ENCODE data around the gene DNAJC22.

DNAJC22 gene

DNA sequence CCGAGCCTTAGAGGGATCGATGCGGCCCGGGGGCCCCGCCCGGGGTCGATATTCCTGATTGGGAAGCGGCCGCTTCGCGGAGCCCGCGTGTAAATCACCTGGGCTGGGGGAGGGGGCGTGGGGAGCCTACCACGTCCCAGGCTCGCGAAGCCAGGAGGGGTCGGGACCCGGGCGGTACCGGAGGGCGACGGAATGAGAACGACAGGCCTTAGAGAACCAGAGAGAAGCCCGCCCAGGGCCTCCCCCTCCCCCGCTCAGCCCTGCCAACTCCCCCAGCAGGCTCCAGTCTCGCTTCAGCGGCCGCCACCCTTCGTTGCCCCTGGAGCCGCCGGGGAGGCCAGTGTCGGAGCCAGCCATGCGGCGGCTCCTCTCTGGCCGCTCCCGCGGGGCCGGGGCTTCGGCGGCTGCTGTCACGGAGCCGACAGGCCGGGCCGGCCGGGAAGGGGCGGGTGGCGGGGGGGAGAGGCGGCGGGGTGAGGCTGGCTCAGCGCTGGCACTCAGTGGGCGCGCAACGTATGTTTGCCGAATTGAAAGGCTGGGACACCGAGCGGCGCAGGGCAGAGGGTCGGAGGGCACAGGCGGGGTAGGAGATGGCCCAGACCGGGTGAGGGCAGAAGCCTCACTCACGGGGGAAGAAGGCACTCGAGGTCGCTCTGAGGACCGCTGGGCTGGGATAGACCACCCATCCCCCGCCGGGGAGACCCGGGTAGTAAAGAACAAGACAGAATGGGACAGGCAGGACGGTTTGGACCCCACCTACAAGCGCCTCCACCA lies 1.4 kb upstream of the DNAJC22 start:
- peaks cover 36 to 50% of the 10 kb centered on the region in 2 donors for H3K4me1 ChIP-seq (ENCODE audit: control insufficient read depth in 2 of 2, insufficient read depth in 1 of 2, low read depth in 1 of 2, low read length in 2 of 2)

DNA sequence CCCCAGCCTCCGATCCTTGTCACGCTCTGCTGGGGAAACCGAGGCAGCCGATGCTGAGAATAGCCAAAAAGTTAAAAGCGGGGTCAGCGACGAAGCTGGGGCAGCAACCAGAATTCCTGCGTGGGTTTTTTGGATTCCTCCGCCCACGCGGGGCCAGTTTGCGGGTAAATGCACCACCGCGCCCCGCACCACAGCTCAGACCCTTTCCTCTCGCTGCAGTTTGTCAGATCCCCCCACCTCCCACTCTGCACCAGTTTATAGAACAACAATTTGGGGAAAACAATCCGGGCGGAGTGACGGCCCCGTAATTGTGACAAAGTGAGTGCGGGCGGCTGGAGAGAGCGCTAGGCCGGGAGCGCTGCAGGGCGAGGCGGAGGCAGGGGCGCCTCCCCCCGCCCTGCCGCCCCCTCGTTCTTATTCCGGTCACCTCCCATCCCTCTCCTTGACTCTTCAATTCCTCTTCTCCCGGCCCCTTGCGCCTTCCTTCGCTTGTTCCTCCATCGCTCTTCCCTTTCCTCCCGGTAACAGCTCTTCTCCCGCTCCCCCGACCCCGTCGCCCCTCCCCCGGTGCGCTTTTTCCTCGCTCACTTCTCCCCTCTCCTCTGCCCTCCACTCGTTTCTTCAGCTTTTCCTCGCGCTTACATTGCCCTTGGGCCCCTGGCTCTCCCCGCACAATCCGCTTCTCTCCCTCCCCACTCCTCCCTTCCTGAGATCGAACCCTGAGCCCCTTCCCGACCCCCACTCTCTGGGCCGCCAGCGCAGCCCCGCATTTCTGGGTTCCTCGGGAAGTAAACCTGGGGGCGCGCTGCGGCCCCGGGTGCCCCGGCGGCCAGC lies 646 bp upstream of the DNAJC22 start:
- H2BK5ac ChIP-seq (ENCODE audit: low read length), result no peak overlapping the region
- peak overlapping the region; percentile 66 for H3K18ac ChIP-seq (ENCODE audit: low read length)
- peak overlapping the region; percentile 33 to 48 for H3K4me3 ChIP-seq (ENCODE audit: low read length in 2 of 2)
- H3K36me3 ChIP-seq (replicated peaks in 1 of 2; ENCODE audit: control insufficient read depth in 2 of 2, insufficient read depth in 2 of 2, low read length in 2 of 2), result no peaks in the 10 kb centered on the region
- DNase-seq (ENCODE audit: low spot score), result no peak
- H3K4me2 ChIP-seq (ENCODE audit: insufficient read depth, low read length, poor library complexity, severe bottlenecking), result peak overlapping the region; percentile 76
- peak overlapping the region; percentile 97 for H2AFZ ChIP-seq (ENCODE audit: low read length)
- peaks cover 31 to 42% of the 10 kb centered on the region in 2 donors for H3K4me1 ChIP-seq (ENCODE audit: control insufficient read depth in 2 of 2, insufficient read depth in 1 of 2, low read depth in 1 of 2, low read length in 2 of 2)
- H3K14ac ChIP-seq (ENCODE audit: low read length), result no peak overlapping the region
- no peak overlapping the region for H3K4ac ChIP-seq (ENCODE audit: low read length)
- peak overlapping the region; percentile 33 for H2AK5ac ChIP-seq (ENCODE audit: low read depth, low read length)
- H3K27ac ChIP-seq (replicated peaks; ENCODE audit: low read length), result no peak overlapping the region
- H3K9ac ChIP-seq (ENCODE audit: low read depth, low read length, poor library complexity), result no peak overlapping the region
- H3K23ac ChIP-seq (ENCODE audit: low read depth, low read length, poor library complexity), result peak overlapping the region; percentile 76
- H2BK15ac ChIP-seq (ENCODE audit: low read length), result peak overlapping the region; percentile 50
- H3K79me1 ChIP-seq (ENCODE audit: low read depth, low read length), result no peaks in the 10 kb centered on the region
- peaks cover 15 to 81% (median 72%) of the 10 kb centered on the region in 3 experiments for H3K27me3 ChIP-seq (ENCODE audit: control insufficient read depth in 3 of 3, insufficient read depth in 3 of 3, low read depth in 1 of 3, low read length in 3 of 3)
- H4K91ac ChIP-seq (ENCODE audit: low read depth, low read length, poor library complexity), result no peak overlapping the region
- no peak overlapping the region for H2BK12ac ChIP-seq (ENCODE audit: low read length)
- H2BK120ac ChIP-seq (ENCODE audit: low read depth, low read length), result peak overlapping the region; percentile 40
- H4K8ac ChIP-seq (ENCODE audit: low read depth, low read length), result no peak overlapping the region
- WGBS, 2 donors (ENCODE audit: extremely low coverage in 2 of 2, insufficient read length in 2 of 2, insufficient replicate concordance in 1 of 2), result no CpG with 5 or more reads among the region's 61 CpGs
- peaks cover 0 to 3% of the 10 kb centered on the region in 2 donors for H3K9me3 ChIP-seq (replicated peaks in 1 of 2; ENCODE audit: control insufficient read depth in 2 of 2, insufficient read depth in 1 of 2, low read depth in 1 of 2, low read length in 2 of 2)

More for the DNA sequence above, 1.4 kb upstream of the DNAJC22 start:
- Histone ChIP-seq H3K4me2 (ENCODE audit: insufficient read depth, low read length, poor library complexity, severe bottlenecking) (peak overlapping the region; percentile 76), H3K14ac (ENCODE audit: low read length) (no peak overlapping the region), H2BK5ac (ENCODE audit: low read length) (no peak overlapping the region), H3K79me1 (ENCODE audit: low read depth, low read length) (no peaks in the 10 kb centered on the region), H2BK120ac (ENCODE audit: low read depth, low read length) (peak overlapping the region; percentile 40), H3K9ac (ENCODE audit: low read depth, low read length, poor library complexity) (no peak overlapping the region), H3K23ac (ENCODE audit: low read depth, low read length, poor library complexity) (peak overlapping the region; percentile 76), H2AFZ (ENCODE audit: low read length) (peak overlapping the region; percentile 97), H2BK15ac (ENCODE audit: low read length) (peak overlapping the region; percentile 50), H3K27ac (replicated peaks; ENCODE audit: low read length) (no peak overlapping the region), H4K91ac (ENCODE audit: low read depth, low read length, poor library complexity) (no peak overlapping the region), H3K9me3 (replicated peaks in 1 of 2; ENCODE audit: control insufficient read depth in 2 of 2, insufficient read depth in 1 of 2, low read depth in 1 of 2, low read length in 2 of 2) (peaks cover 0 to 3% of the 10 kb centered on the region in 2 donors), H3K27me3 (ENCODE audit: control insufficient read depth in 3 of 3, insufficient read depth in 3 of 3, low read depth in 1 of 3, low read length in 3 of 3) (peaks cover 15 to 88% (median 80%) of the 10 kb centered on the region in 3 experiments), H3K18ac (ENCODE audit: low read length) (no peak overlapping the region), H3K4ac (ENCODE audit: low read length) (no peak overlapping the region), H2BK12ac (ENCODE audit: low read length) (no peak overlapping the region), H4K8ac (ENCODE audit: low read depth, low read length) (no peak overlapping the region), H3K36me3 (replicated peaks in 1 of 2; ENCODE audit: control insufficient read depth in 2 of 2, insufficient read depth in 2 of 2, low read length in 2 of 2) (no peaks in the 10 kb centered on the region), H2AK5ac (ENCODE audit: low read depth, low read length) (no peak overlapping the region), H3K4me3 (ENCODE audit: low read length in 2 of 2) (peak overlapping the region; percentile 20 to 33)
- WGBS, 2 donors (ENCODE audit: extremely low coverage in 2 of 2, insufficient read length in 2 of 2, insufficient replicate concordance in 1 of 2), result no CpG with 5 or more reads among the region's 70 CpGs
- no peak for DNase-seq (ENCODE audit: low spot score)

GRCh38 chr12:49347311-49348193 lies 864 bp downstream of the DNAJC22 start:
- H3K14ac ChIP-seq (ENCODE audit: low read length), result no peak overlapping the region
- no peak overlapping the region for H4K8ac ChIP-seq (ENCODE audit: low read depth, low read length)
- H3K27me3 ChIP-seq (ENCODE audit: control insufficient read depth in 3 of 3, insufficient read depth in 3 of 3, low read depth in 1 of 3, low read length in 3 of 3), result peaks cover 15 to 68% (median 64%) of the 10 kb centered on the region in 3 experiments
- H3K79me1 ChIP-seq (ENCODE audit: low read depth, low read length), result no peaks in the 10 kb centered on the region
- H3K9ac ChIP-seq (ENCODE audit: low read depth, low read length, poor library complexity), result no peak overlapping the region
- H3K27ac ChIP-seq (replicated peaks; ENCODE audit: low read length), result no peak overlapping the region
- no peak overlapping the region for H4K91ac ChIP-seq (ENCODE audit: low read depth, low read length, poor library complexity)
- peak; percentile 76 for DNase-seq (ENCODE audit: low spot score)
- peak overlapping the region; percentile 33 to 47 for H3K4me3 ChIP-seq (ENCODE audit: low read length in 2 of 2)
- no peak overlapping the region for H2BK5ac ChIP-seq (ENCODE audit: low read length)
- no peak overlapping the region for H2AK5ac ChIP-seq (ENCODE audit: low read depth, low read length)
- H2BK12ac ChIP-seq (ENCODE audit: low read length), result no peak overlapping the region
- H3K23ac ChIP-seq (ENCODE audit: low read depth, low read length, poor library complexity), result no peak overlapping the region
- H3K18ac ChIP-seq (ENCODE audit: low read length), result peak overlapping the region; percentile 29
- WGBS, 2 donors (ENCODE audit: extremely low coverage in 2 of 2, insufficient read length in 2 of 2, insufficient replicate concordance in 1 of 2), result no CpG with 5 or more reads among the region's 37 CpGs
- no peaks in the 10 kb centered on the region for H3K36me3 ChIP-seq (replicated peaks in 1 of 2; ENCODE audit: control insufficient read depth in 2 of 2, insufficient read depth in 2 of 2, low read length in 2 of 2)
- no peak overlapping the region for H2BK15ac ChIP-seq (ENCODE audit: low read length)
- peaks cover 23 to 33% of the 10 kb centered on the region in 2 donors for H3K4me1 ChIP-seq (ENCODE audit: control insufficient read depth in 2 of 2, insufficient read depth in 1 of 2, low read depth in 1 of 2, low read length in 2 of 2)
- no peak overlapping the region for H3K4ac ChIP-seq (ENCODE audit: low read length)
- H2BK120ac ChIP-seq (ENCODE audit: low read depth, low read length), result no peak overlapping the region
- peak overlapping the region; percentile 97 for H2AFZ ChIP-seq (ENCODE audit: low read length)
- peaks cover 0 to 3% of the 10 kb centered on the region in 2 donors for H3K9me3 ChIP-seq (replicated peaks in 1 of 2; ENCODE audit: control insufficient read depth in 2 of 2, insufficient read depth in 1 of 2, low read depth in 1 of 2, low read length in 2 of 2)
- H3K4me2 ChIP-seq (ENCODE audit: insufficient read depth, low read length, poor library complexity, severe bottlenecking), result peak overlapping the region; percentile 76

Data from neuronal stem cell (in vitro differentiated cells).